Brain microvascular endothelial cell (primary cell): Measurements from ENCODE around the gene NUCB2.

Experiments used
- DNase-seq: peaks from one replicate; pipeline ENCODE4 v3.0.0-alpha.2; 2020
- H3K27ac ChIP-seq: fragments of 250-450 bp; sonication (Bioruptor Pico); 2 replicates; pipeline ENCODE4 v1.5.1; 2020; ENCODE audit warnings: mild to moderate bottlenecking, moderate library complexity
- H3K27me3 ChIP-seq: fragments of 250-450 bp; sonication (Bioruptor Pico); replicated peaks from 2 replicates; pipeline ENCODE4 v1.5.1; 2020; ENCODE audit warnings: mild to moderate bottlenecking
- H3K36me3 ChIP-seq: fragments of 250-450 bp; sonication (Bioruptor Pico); replicated peaks from 2 replicates; pipeline ENCODE4 v1.5.1; 2020; ENCODE audit warnings: mild to moderate bottlenecking
- H3K4me3 ChIP-seq: 2 replicates; pipeline ENCODE4 v1.5.1; 2011; ENCODE audit warnings: low read depth, mild to moderate bottlenecking, control low read depth, low read length, moderate library complexity
- in situ Hi-C: cut with HindIII; loops from 2 replicates; pipeline ENCODE4 v1.10.0; 2017; ENCODE audit warnings: low sequenced_read_pairs, low pct_ligation_motif_present
- TF ChIP-seq, protein P1 (sequence below): IDR thresholded peaks from 2 replicates; pipeline ENCODE4 v1.5.1; 2011; ENCODE audit warnings: low read depth, mild to moderate bottlenecking, moderate library complexity, low read length, control low read depth, inconsistent platforms; ENCODE audit errors: missing control alignments

The NUCB2 gene

DNA sequence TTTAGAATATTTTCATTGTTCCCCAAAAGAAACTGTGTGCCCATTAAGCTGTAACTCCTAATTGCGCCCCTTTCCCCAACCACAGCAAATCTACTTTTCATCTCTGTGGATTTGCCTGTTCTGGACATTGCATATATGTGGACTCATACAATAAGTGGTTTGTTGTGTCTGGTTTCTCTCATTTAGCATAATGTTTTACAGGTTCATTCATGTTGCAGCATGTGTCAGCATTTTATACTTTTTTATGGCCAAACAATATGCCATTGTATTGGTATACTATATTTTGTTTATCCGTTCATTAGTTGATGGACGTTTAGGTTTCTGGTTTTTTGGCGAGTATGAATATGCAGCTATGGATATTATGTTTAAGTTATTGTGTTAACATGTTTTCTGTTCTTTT, 23.8 kb downstream of the NUCB2 start:
- no peaks in the 10 kb centered on the region for H3K27me3 ChIP-seq
- DNase-seq: no peak
- peaks cover 3% of the 10 kb centered on the region for H3K36me3 ChIP-seq
- H3K4me3 ChIP-seq: no peak overlapping the region
- H3K27ac ChIP-seq: no peak overlapping the region
- in situ Hi-C loops: no loop called here
- TF ChIP-seq, protein P1, sequence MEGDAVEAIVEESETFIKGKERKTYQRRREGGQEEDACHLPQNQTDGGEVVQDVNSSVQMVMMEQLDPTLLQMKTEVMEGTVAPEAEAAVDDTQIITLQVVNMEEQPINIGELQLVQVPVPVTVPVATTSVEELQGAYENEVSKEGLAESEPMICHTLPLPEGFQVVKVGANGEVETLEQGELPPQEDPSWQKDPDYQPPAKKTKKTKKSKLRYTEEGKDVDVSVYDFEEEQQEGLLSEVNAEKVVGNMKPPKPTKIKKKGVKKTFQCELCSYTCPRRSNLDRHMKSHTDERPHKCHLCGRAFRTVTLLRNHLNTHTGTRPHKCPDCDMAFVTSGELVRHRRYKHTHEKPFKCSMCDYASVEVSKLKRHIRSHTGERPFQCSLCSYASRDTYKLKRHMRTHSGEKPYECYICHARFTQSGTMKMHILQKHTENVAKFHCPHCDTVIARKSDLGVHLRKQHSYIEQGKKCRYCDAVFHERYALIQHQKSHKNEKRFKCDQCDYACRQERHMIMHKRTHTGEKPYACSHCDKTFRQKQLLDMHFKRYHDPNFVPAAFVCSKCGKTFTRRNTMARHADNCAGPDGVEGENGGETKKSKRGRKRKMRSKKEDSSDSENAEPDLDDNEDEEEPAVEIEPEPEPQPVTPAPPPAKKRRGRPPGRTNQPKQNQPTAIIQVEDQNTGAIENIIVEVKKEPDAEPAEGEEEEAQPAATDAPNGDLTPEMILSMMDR: no peak

DNA sequence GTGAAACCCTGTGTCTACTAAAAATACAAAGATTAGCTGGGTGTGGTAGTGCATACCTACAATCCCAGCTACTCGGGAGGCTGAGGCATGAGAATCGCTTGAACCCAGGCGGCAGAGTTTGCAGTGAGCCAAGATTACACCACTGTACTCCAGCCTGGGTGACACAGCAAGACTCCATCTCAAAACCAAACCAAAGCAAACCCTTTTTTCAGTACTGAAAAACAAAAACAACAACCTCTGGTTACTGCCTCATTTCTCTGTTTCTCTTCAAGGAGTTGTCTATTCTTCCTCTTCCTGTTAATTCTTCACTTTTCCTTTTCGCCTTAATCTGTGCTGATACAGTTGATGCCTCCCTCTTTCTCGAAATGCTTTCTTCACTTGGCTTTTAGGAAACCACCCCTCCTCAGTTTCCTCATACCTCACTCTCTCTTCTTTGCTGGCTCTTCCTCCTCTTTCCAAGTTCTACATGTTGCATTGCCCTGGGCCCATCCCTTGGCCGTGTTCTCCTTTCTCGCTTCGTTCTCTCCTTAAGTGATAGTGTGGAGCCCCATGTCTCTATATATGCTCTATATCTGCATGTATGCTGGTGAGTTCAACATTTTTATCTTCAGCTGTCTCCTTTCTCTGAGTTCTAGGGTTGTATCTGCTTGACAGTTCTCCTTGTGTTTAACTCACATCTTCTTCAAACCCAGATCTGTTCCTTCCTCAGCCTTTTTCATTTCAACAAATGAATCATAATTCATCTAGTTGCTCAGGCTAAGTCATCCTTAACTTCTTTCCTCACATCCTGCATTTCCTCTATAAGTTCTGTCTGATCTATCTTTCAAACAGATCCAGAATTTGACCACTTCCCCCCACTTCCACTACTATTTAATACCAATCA, 37.1 kb downstream of the NUCB2 start:
- TF ChIP-seq, protein P1: no peak
- in situ Hi-C loops: no loop called here
- peaks cover 2% of the 10 kb centered on the region for H3K36me3 ChIP-seq
- H3K4me3 ChIP-seq: no peak overlapping the region
- DNase-seq: no peak
- H3K27me3 ChIP-seq: no peaks in the 10 kb centered on the region
- peak overlapping the region; percentile 44 for H3K27ac ChIP-seq

DNA sequence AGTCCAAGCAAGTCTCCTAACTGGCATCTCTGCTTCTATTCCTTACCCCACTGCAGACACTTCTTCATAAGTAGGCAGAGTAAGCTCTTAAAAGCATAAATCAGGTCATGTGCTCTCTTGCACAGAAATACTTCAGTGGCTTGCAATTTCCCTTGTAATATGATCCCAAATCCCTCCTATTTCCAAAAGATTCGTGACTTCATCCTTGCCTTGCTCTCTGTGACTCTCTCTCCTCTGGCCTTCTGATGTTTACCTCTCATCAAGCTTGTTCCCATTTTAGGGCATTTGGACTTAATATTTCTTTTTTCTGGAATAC, 37.7 kb downstream of the NUCB2 start:
- Histone ChIP-seq H3K27me3 (no peaks in the 10 kb centered on the region), H3K4me3 (no peak overlapping the region), H3K36me3 (peaks cover 2% of the 10 kb centered on the region), H3K27ac (peak overlapping the region; percentile 44)
- in situ Hi-C loops: no loop called here
- peak; percentile 58 for DNase-seq
- TF ChIP-seq, protein P1: no peak

DNA sequence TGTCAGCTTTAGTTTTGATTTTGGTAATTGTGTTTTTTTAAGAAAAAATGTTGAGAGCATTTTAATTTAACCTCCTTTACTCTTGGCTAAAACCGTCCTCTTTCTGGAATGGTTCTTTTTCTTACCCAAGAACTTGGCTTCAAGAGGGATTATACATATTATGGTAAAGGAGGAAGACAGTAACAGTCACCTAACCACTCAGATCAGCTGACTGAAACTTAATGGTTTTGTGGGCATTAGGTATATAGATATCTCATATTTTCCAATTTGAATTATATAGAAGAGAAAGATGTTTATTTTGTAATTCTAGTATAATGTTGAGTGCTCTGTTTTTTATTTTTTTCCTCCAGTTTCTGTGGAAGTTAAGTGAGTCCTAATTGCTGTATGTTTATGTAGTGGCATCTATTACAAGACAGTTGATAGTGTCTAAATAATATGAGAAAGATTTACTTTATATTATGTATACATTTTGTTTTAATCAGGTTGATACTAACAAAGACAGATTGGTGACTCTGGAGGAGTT, 38.4 kb downstream of the NUCB2 start:
- DNase-seq: no peak
- TF ChIP-seq, protein P1: no peak
- Histone ChIP-seq H3K27me3 (no peaks in the 10 kb centered on the region), H3K27ac (no peak overlapping the region), H3K36me3 (peaks cover 2% of the 10 kb centered on the region), H3K4me3 (no peak overlapping the region)
- in situ Hi-C loops: no loop called here

DNA sequence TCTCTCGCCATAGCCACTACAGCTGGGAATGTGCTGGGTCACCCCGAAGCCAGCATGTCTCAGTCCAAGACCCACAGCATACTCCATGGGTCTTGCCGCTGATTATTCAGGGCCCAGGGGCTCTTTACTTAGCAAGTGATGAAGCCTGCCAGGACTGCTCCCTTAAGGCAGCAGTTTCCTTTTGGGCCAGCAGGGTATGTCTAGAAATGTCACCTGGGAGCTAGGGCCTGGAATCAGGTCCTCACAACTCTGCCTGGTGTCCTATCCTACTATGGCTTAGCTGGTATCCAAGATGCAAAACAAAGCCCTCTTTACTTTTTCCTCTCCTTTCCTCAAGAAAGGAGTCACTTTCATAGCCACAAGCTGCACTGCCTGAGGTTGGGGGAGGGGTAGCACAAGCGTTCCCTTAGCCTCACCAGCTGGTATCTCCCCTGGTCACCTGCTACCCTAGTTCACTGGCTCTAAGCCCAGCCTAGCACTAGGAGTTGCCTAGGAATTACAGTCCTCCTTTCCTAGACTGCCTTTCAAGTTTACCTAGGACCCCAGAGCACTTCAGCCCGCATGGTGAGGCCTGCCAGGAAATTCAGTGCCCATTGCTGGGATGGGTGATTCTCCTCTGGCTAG, 52.4 kb downstream of the NUCB2 start:
- H3K4me3 ChIP-seq: no peak overlapping the region
- in situ Hi-C loops: no loop called here
- no peak overlapping the region for H3K27ac ChIP-seq
- H3K27me3 ChIP-seq: no peaks in the 10 kb centered on the region
- TF ChIP-seq, protein P1: peak; percentile 26
- DNase-seq: no peak
- H3K36me3 ChIP-seq: no peaks in the 10 kb centered on the region

DNA sequence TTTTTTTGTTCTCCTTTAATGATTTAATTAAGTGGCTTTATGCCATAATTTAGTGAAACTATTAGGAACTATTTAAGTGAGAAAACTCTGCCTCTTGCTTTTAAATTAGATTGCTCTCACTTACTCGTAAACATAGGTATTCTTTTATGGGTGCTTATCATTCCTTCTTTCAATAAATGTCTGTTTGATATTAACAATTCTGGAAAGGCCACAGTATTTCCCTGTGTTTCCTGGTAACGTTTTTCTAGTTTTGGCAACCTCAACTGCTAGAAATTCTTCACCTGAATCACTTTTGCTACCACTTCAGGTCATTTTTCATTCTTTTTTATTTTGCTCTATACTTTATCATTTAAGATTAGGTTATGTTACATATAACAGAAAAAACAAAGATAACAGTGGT, 55.1 kb downstream of the NUCB2 start:
- in situ Hi-C loops: no loop called here
- no peaks in the 10 kb centered on the region for H3K36me3 ChIP-seq
- H3K27ac ChIP-seq: no peak overlapping the region
- TF ChIP-seq, protein P1: no peak
- no peaks in the 10 kb centered on the region for H3K27me3 ChIP-seq
- H3K4me3 ChIP-seq: no peak overlapping the region
- DNase-seq: no peak
